Ovary (tissue), 9 donors: ENCODE measurements around the gene RELL1. TPM values are rescaled to one million over a fixed set of nuclear protein-coding genes. Genes with fewer than 3 reads are reported as not detected.

Source experiments
- DNase-seq, 5 donors: peaks; one replicate each; pipeline ENCODE4 v3.0.0-alpha.2; 2019 to 2020
- H3K27ac ChIP-seq, 2 donors: fragments of 200-600 bp; one replicate each; pipeline versions ENCODE4 v1.5.1 to v1.8.0; 2019 to 2022
- H3K27me3 ChIP-seq: fragments of 200-600 bp; one replicate; pipeline ENCODE4 v1.8.0; 2022
- H3K36me3 ChIP-seq: fragments of 200-600 bp; sonication (generic); one replicate; pipeline ENCODE4 v1.5.1; 2019
- H3K4me1 ChIP-seq: one replicate; pipeline ENCODE4 v1.8.1; 2013; ENCODE audit warnings: mild to moderate bottlenecking, moderate library complexity; ENCODE audit not compliant: insufficient read depth
- H3K4me3 ChIP-seq: fragments of 200-600 bp; sonication (generic); one replicate; pipeline ENCODE4 v1.5.1; 2017
- H3K9me3 ChIP-seq, 2 donors: fragments of 200-600 bp in 1 of 2; sonication (generic) in 1 of 2; one replicate each; pipeline versions ENCODE4 v1.5.1 to v1.8.1; 2013 to 2019; ENCODE audit warnings: mild to moderate bottlenecking in 1 of 2, moderate library complexity in 1 of 2
- EP300 ChIP-seq: sonication (generic); formaldehyde crosslinking; IDR thresholded peaks from one replicate; pipeline ENCODE4 v1.6.1; 2017; ENCODE audit warnings: antibody characterized with exemption
- POLR2A ChIP-seq: fragments of 450-650 bp; IDR thresholded peaks from one replicate; pipeline ENCODE4 v1.6.1; 2017; ENCODE audit warnings: antibody characterized with exemption, mild to moderate bottlenecking, moderate library complexity
- WGBS, 3 donors: extraction: QIAGEN DNeasy Blood & Tissue Kit in 1 of 3; methylation state at CpG; one replicate each; pipeline versions ENCODE4 v1.1.5 to v1.1.7; 2013 to 2017; 5-methylcytosine and 5-hydroxymethylcytosine counted together
- intact Hi-C, 4 donors: fragments of 100-400 bp; cut with DNase I; formaldehyde crosslinking; loops; one replicate each; pipeline versions ENCODE4 v1.11.0 to v1.15.1; 2022 to 2023
- polyA plus RNA-seq, 2 donors: library from polyadenylated mRNA; stranded (reverse); fragments of 200-250 nt in 1 of 2; fragments of 350-450 nt in 1 of 2; fragmentation: Illumina TruSeq in 1 of 2; extraction: RNeasy Lipid Tissue Mini Kit (QIAGEN cat#74804) in 1 of 2; gene quantifications; one replicate each; pipeline ENCODE4 v1.2.3, GENCODE V29; 2013 to 2014
- total RNA-seq, 7 donors: library from RNA; depleted of rRNA in 2 of 7; stranded (reverse); fragments of >200 nt in 2 of 7; fragmentation: NEBNext Ultra II Directional in 3 of 7; extraction: Animal tissue kit (Norgen Biotek cat#: 25700) in 3 of 7; gene quantifications; one replicate each; pipeline versions ENCODE4 v1.1.0 to v1.2.4, GENCODE V29; 2016 to 2023
- TF ChIP-seq, protein P1 (sequence below), 3 donors: fragments of 450-650 bp in 2 of 3; fragments of 200-600 bp in 1 of 3; IDR thresholded peaks; one replicate each; pipeline versions ENCODE4 v1.5.1 to v1.8.0; 2016 to 2022; ENCODE audit warnings: antibody characterized with exemption in 3 of 3, mild to moderate bottlenecking in 1 of 3
- donor health status: DM: no; HTN: no; CAD: no; lungs with moderate emphysema.
- donor health status: DM: no; HTN: no; CAD: no.
- donor health status: Bipolar disorder and iron deficiency.
- donor health status: DM: yes; HTN: yes; CAD: no.
- donor health status: DM: no; HTN: no; CAD: no.
- donor health status: DM: yes; HTN: yes; CAD: no.

Gene RELL1
- total and polyA plus RNA-seq, 9 donors = 4.1 to 31.4 (median 24.0) TPM

DNA sequence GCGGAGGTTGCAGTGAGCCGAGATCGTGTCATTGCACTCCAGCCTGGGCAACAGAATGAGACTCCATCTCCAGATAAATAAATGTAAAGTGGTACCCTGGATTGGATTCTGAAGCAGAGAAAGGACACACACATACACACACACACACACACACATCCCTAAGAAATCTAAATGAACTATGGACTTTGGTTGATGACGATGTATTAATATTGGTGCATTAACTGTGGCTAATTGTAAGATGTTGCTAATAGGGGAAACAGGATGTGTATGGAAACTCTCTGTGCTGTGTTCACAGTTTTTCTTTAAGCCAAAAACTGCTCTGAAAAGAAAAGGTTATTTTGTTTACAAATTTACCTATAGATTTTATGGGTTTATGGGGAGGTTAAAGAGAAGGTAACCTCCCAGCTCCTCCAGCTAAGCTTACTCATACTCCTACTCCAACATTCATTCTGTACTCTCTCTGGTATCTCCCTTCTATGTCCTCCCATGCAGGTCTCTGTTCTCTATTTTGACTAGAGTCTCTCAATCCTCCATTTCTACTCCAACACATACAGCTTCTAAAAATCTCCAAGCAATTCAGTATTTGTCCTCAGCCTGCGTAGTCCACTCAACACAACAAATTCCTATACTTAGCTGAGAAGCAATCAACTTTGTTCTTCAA is 46.5 kb upstream of the RELL1 start:
- Histone ChIP-seq H3K27me3 (no peaks in the 10 kb centered on the region), H3K4me1 (no peaks in the 10 kb centered on the region), H3K27ac (no peak overlapping the region), H3K36me3 (no peaks in the 10 kb centered on the region), H3K9me3 (no peaks in the 10 kb centered on the region), H3K4me3 (no peak overlapping the region)
- no peak for DNase-seq
- TF ChIP-seq, protein P1, sequence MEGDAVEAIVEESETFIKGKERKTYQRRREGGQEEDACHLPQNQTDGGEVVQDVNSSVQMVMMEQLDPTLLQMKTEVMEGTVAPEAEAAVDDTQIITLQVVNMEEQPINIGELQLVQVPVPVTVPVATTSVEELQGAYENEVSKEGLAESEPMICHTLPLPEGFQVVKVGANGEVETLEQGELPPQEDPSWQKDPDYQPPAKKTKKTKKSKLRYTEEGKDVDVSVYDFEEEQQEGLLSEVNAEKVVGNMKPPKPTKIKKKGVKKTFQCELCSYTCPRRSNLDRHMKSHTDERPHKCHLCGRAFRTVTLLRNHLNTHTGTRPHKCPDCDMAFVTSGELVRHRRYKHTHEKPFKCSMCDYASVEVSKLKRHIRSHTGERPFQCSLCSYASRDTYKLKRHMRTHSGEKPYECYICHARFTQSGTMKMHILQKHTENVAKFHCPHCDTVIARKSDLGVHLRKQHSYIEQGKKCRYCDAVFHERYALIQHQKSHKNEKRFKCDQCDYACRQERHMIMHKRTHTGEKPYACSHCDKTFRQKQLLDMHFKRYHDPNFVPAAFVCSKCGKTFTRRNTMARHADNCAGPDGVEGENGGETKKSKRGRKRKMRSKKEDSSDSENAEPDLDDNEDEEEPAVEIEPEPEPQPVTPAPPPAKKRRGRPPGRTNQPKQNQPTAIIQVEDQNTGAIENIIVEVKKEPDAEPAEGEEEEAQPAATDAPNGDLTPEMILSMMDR (IDR thresholded peaks at IDR 0.05) = no peak
- TF ChIP-seq EP300 (no peak), POLR2A (no peak)
- WGBS, 3 donors = 93 to 97% (median 95%) methylated on average over 5 of the region's 5 CpGs
- intact Hi-C loops = no loop called here

DNA sequence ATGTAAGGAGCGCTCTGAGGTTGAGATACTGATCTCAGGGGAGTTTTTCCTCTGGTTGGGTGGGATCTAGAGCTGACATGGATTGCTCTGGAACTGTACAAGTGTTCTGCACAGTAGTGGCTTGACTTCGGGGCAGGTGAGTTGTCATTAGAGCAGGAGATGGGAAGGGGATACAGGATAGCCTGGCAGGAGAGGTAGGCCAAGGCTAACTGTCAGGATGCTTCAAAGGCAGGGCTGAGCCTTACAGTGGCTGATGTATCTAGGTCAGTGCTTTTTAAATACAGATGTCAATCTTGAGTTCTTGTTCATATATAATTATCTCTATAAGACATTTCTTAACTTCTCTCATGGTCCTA is 43.5 kb upstream of the RELL1 start:
- Histone ChIP-seq H3K36me3 (no peaks in the 10 kb centered on the region), H3K9me3 (no peaks in the 10 kb centered on the region), H3K27me3 (no peaks in the 10 kb centered on the region), H3K27ac (no peak overlapping the region), H3K4me1 (no peaks in the 10 kb centered on the region), H3K4me3 (no peak overlapping the region)
- intact Hi-C loops = no loop called here
- 90 to 94% (median 94%) methylated on average over 2 of the region's 2 CpGs for WGBS, 3 donors
- no peak for DNase-seq
- TF ChIP-seq POLR2A (no peak), EP300 (no peak)
- TF ChIP-seq, protein P1 (IDR thresholded peaks at IDR 0.05) = no peak

GRCh38 chr4:37728064-37728463 is 41.9 kb upstream of the RELL1 start:
- TF ChIP-seq, protein P1 (IDR thresholded peaks at IDR 0.05) = no peak
- TF ChIP-seq POLR2A (no peak), EP300 (no peak)
- intact Hi-C loops = no loop called here
- H3K9me3 ChIP-seq = no peaks in the 10 kb centered on the region
- H3K4me3 ChIP-seq = no peak overlapping the region
- H3K27ac ChIP-seq = no peak overlapping the region
- no peaks in the 10 kb centered on the region for H3K27me3 ChIP-seq
- no peak for DNase-seq
- no peaks in the 10 kb centered on the region for H3K36me3 ChIP-seq
- no peaks in the 10 kb centered on the region for H3K4me1 ChIP-seq

GRCh38 chr4:37727635-37728034 is 41.5 kb upstream of the RELL1 start:
- WGBS, 3 donors = 78 to 92% (median 80%) methylated on average over 1 of the region's 1 CpG
- H3K27me3 ChIP-seq = no peaks in the 10 kb centered on the region
- no peaks in the 10 kb centered on the region for H3K9me3 ChIP-seq
- no peaks in the 10 kb centered on the region for H3K4me1 ChIP-seq
- no peak for DNase-seq
- TF ChIP-seq, protein P1 (IDR thresholded peaks at IDR 0.05) = no peak
- no peak for TF ChIP-seq POLR2A
- TF ChIP-seq EP300 = no peak
- no peak overlapping the region for H3K4me3 ChIP-seq
- no peaks in the 10 kb centered on the region for H3K36me3 ChIP-seq
- intact Hi-C loops = no loop called here
- H3K27ac ChIP-seq = no peak overlapping the region
